Activated CD4-positive, CD25-positive, alpha-beta regulatory T cell treated with anti-CD3 and anti-CD28 coated beads, Interleukin-2, amount 50 U/mL, for 72 hours (primary cell): Measurements from ENCODE around the gene DCBLD1.

Source experiments
- DNase-seq: peaks from one replicate; pipeline ENCODE4 v3.0.0; 2021

The DCBLD1 gene

DNA sequence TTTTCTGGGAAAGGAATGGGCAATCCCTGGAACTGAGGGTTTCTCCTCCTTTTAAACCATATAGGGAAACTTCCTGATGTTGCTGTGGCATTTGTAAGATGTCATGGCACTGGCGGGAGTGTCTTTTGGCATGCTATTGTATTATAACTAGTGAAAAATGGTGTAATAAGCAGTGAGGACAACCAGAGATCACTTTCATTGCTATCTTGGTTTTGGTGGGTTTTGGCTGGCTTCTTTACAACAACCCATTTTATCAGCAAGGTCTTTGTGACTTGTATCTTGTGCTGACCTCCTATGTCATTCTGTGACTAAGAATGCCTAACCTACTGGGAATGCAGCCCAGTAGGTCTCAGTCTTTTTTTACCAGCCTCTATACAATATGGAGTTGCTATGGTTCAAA lies 9.1 kb upstream of the DCBLD1 start:
- DNase-seq = no peak

DNA sequence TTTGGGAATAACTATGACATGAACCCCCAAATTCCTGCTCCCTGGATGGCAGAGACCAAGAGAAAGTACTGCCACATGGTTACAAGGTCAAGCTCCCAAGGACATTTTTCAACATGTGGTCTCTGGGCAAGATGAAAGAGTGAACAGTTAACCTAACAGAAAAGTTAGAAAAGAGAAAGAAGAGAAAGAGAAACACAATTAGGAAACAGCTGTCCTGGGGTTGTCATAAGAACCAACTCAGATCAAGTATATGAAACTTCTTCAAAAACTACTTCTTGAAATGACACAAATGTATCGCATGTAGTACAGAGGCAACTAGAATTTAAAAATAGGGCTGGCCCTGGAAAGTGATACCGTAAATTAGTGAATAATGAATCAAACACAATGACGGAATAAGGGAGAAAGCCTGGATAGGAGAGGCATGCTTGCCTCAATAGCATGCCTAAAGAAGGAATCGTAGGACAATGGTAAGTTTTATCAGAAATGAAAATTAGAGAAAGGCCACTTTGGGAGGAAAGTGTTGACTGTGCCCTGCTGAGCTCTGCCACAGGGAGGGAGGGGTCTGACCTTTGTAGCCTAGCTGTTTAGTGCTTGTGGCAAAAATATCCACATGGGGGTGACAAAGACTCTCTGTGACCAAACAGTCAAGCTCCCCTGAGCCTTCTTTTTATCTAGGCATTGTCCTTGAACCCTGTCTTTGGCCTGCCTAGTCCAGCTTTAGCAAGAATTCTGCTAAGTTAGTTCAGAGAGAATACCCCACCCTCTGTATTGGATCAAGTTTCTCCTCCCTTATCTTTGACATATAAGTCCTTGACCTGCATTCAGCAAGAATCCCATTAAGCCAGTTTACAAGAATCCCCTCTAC lies 4.3 kb upstream of the DCBLD1 start:
- no peak for DNase-seq

DNA sequence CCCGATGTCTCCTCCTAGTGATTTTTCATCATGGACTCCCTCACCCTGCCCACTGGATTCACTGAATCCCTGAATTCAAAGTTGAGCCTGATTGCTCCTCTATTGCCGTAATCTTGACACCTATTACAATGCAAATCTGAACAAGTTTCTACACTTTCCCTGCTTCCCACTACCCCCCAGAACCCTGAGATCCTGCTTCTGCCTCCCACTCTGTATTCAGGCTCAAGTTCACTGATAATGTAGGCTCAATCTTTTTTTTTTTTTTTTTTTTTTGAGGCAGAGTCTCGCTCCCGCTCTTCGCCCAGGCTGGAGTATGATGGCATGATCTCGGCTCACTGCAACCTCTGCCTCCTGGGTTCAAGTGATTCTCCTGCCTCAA lies 3.6 kb upstream of the DCBLD1 start:
- no peak for DNase-seq

DNA sequence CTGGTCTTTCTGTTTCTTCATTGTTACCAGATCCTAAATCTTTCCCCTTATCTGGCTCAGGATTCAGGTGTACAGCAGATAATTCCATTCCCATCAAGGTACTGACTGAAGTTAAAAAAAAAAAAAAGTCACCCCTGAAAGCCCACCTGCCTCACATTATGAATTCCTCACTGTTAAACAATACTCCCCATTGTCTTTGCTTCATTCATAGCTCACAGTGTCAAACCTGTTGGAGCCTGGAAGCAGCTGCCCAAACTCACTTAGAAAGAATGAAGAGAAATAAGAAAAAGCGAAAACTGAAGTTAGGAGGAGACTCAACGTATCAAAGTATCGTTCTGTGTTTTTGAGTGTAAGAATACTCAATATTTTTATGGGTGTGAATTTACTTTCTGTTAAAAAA lies 1.8 kb upstream of the DCBLD1 start:
- DNase-seq = no peak

DNA sequence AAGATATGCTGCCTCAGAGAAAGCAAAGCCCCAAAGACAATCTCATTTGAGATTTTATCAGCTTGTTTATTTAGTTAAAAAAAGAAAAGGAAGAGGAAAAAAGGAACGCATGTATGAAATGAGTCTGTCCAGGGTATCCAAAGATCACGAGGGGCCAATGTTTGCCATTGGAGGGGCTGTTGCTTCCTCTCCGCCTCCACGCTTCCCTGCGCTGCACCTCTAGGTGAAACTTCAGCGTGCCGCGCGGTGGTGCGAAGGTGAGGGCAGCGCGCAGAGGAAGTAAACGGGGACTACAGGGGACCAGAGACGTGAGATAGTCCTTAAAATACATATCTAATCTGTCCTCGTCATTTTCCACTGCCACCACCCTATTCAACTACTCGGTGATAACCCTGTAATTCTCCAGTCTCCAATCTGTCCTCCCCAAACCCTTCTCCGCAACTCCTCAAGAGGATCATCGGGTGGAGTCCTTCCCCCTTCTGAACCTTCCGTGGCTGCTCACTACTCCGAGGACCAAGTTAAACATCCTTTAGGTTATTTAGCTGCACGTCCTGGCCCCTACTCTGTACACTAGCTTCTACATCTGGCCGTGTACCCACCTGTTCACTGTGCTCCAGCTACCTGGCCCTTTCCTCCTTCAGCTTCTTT lies 1.1 kb upstream of the DCBLD1 start:
- DNase-seq = no peak

DNA sequence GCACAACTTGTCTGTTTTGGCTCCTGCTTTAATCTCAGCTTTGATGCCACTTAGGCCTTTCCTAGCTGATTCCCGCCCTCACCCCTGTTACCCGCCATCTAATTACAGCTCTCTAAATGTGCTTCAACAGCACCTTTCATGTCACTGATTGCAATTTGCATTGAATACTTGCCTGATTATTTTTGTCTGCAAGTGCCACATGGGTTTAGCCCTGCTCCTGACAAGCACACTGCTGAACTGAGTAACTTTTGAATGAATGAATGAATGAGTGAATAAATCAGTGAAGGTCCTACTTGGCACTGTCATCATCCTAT lies 591 bp upstream of the DCBLD1 start:
- DNase-seq = no peak

DNA sequence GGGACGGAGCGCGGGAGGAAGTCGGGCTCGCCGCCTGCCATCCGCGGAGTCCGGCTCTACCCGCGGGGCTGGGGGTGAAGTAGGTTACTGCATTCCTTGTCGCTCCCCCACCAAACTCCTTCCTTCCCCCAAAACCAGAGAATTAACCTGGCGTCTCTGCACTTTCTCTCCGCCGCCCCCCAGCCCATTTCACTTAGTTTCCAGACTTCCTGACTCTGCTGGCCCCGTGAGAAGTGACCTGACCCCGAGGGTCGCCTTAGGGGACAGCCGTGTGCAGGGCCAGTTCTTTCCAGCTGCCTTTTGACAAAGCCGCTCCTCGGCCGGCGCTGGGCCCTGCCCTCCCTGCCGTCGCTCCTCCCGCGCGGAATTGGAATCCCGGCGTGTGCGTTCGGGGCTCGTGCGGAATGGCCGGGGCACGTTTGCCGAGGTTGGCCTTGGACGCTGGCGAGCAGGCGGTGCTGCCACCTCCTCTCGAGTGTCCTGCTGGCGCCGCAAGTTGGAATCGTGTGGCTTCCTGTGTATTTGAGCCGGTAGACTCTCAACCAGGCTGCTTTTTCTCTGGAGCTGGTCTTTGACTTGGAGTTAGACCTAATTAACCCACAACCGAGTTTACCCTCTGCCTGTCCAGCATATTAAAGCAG lies 650 bp downstream of the DCBLD1 start:
- peak; percentile 34 for DNase-seq

DNA sequence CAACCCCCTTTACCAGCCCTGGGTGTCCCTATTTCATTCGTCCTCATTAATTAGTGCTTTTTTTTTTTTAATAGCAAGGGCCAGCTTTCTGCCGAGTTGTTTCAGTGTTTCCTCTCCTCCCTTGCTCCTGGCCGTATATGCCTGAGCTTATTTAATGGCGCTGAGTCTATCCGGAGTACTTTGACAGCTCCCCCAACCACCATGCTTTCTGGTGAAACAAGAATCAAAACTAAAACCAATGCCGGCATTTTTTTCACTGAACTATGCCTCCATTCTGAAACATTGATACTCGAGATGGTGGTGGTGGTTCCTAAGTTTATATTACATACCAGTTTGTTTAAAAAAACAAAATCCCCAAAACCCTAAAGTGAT lies 1.2 kb downstream of the DCBLD1 start:
- DNase-seq = no peak

DNA sequence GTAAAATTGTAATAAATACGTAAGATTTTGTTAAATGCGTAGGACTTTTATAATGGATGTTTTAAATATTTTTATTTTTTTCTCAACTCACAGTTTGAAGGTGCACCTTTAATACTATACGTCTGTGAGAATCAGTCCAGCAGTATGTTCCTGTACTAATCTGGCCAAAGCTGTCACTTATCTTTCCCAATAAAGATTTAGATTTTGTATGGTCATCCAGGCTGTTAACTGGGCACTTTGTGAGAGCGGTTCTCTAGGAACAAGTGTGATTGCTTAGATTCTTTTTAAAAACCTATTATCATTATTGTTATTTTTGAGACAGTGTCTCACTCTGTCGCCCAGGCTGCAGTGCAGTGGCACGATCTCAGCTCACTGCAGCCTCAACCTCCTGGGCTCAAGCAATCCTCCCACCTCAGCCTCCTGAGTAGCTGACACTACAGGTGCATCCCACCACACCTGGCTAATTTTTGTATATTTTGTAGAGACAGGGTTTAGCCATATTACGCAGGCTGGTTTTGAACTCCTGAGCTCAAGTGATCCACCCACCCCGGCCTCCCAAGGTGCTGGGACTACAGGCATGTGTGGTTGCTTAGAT lies 1.7 kb downstream of the DCBLD1 start:
- no peak for DNase-seq

DNA sequence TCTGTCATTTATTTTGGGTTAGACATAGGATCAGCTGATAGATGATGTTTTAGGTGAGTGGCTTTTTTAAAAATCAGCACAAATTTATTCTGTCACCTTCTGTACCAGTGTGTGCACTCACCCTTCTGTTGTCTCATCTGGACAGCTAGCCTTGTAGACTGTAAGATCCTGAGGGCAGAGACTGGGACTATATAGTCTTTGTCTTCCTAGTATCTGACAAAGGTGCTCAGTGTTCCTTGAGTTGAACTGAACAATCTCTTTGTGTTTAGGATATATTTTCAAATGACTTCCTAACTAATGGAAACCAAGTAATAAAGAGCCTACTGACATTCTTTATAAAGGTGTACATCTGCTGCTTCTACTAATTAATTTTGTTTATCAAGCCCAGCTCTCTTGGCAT lies 3.0 kb downstream of the DCBLD1 start:
- DNase-seq = no peak

DNA sequence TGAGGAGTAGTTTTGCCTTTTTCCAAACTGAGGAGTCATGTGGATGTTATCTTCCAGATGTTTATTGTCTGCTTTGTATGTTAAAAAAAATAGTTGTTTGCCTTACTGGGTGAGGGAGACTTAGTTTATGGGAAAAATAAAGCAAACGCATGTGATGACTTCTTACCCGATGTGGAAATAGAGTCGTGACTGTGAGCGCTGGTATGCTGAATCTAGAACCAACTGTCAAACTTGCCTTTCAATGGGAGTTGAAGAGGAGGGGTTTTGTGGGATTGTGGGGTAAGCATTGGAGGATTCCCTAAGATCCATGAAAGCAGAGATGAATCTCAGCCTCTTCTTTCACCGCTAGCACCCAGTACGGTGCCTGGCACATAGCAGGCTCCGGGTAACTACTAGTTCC lies 5.3 kb downstream of the DCBLD1 start:
- no peak for DNase-seq

DNA sequence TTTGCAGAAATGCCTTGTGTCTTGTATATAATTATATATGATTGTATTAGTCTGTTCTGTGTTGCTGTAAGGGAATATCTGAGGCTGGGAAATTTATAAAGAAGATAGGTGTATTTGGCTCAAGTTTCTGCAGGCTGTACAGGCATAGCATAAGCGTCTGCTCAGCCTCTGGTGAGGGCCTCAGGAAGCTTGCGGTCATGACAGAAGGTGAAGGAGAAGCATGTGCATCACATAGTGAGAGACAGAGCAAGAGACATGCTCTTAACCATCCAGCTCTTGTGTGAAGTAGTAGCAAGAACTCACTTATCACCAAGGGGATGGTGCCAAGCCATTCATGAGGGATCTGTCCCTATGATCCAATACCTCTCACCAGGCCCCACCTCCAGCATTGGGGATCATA lies 6.5 kb downstream of the DCBLD1 start:
- DNase-seq = no peak

DNA sequence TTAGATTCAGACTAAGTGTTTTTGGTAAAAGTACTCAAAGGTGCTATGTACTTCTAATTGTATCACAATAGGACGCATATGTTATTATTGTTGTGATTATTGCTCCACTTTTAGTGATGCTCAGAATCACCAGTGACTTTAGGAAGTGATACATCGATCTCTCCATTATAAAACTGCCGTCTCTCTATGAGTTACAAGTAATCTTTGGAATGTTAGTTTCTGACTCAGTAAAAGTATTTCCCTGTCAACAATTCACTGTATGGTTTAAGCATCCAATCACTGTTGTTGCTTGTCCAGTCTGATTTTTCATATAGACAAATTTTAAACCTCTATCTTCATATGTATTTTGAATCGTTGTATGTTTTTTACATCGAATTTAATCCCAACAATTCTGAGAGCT lies 9.4 kb downstream of the DCBLD1 start:
- DNase-seq = no peak

DNA sequence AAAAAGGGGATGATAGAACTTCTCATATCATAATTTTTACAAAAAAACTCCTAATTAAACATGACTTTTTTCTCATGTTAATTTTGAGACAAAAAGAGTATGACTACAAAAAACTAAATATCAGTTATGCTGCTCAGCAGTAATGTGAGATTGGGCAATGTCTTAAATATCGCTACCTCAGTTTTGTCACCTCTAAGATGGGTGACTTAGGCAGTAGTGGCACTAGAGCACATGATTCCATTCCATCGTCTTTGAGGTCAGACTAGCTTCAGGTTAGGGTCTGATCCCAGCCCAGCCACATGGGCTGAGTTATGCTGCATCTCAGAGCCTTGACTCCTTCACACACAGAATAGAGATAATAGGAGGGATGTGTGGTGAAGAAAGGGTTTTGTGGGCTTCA lies 11.0 kb downstream of the DCBLD1 start:
- no peak for DNase-seq

DNA sequence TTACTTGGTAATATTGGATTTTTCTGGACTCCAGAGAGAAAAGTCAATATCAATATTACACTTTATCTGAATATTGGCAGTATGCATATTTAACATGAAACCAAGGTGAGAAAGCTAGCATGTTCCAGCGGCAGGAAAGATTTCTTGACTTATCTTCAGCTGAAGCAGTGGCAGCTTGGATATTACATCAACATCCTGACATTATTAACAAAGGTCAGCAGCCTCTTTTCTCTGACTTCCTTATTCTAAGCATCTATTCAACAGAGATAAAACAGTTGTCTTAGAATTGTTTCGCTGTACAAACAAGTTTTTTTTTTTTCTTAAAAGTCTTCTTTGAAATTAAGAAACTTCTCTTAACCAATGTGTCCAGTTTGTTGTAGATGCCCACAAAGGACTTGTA lies 11.8 kb downstream of the DCBLD1 start:
- DNase-seq = no peak

DNA sequence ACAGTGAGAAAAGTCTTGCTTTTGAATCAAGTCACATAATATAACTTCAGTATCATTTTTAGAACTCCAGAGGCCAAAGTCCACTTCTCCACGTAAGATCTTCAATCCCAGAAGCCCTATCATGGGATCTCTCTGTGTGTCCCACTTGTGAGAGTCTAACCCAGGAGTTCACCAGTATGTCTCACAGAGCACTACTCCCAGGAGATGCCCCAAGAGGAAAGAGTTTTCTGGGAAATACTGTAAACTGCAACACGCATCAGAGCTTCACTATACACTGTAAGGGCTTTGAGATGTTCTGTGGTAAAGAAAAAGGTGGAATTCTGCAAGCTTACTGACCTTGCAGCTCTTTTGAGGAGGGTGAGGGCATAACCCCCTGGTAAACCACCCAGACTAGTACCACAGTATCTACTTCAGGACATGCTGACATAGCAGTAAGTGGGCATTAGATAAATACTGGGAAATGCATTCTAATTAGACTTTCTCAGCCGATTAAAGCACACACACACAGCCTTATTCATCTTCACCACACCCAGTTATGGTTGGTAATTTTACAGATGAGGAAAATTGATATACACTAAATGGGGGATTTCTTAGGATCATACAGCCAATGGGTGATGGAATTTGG lies 12.3 kb downstream of the DCBLD1 start:
- DNase-seq = no peak

DNA sequence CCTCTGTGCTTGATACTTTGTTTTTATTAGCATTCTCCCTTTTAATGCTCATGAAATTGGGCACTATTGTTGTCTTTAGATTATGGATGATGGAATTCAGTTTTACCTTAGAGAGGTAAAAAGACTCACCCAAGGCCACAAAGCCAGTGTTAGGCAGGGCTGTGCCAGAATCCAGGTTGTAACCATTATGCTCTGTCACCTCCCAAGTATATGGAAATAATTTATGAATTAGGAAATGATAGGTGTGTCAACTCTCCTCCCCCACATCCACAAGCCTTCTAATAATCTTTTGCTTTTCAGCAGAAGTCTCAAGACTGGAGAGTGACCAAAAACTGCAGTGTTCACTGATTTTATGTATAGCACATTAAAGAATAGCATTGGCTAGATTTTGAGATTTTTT lies 13.0 kb downstream of the DCBLD1 start:
- DNase-seq = no peak

DNA sequence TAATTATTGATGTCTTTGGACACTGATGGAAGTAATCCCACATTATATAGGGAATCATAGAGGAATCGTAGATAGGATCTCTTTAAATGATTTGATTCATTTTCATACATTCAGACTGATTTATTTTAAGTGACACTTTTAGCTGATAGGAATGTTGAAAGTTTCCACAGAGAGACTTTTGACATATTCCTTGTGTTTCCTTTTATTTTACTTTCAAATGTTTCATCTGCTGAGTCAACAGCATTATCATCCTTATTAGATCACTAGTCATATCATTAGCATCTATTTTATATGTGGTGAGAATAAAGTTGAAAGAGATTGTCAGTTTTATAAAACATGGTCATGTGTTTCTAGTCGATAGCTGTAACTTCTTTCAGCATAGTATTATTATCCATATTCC lies 13.4 kb downstream of the DCBLD1 start:
- no peak for DNase-seq

DNA sequence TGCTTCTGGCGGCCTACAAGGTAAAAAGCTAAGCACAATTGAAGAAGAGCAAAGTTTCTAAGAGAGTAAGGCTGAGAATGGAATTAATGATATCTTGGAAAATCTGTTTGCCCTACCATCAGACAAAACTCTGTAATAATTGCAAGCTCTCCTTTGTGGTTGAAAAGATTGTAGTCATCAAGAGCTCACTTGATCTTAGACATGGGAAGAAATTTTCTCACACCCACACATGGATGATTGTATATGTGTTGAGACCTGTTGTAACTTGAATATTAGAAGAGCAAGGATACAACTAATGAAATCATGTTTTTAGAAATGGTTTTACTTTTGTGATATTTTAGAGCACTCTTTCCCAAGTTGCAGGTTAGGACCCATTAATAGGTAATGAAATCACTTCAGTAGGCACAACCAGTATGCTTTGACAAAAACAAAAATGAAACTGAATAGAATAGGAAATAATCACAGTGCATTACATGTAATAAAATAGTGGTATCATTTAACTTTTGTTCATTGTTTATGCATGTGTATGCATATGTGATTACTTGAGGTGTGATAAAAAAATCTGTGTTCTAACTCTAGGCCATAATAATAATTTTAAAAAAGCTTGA lies 14.0 kb downstream of the DCBLD1 start:
- no peak for DNase-seq

DNA sequence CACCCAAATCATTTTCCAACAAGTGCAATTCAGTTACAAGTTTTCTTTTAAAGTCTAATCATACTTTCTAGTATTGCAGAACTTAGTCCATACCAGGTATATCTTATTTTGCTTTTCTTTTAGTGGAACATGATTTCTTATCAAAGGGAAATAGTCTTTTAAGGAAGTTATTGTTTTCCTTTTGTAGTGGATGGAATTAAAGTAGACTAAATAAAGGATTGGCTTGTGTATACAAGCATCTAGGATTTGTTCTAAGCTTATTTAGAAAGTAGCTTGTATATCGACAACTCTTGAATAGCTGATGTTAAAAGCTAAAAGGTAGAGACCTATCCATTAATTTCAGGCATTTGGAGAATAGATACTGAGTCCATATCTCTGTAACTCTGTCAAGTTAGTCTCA lies 14.8 kb downstream of the DCBLD1 start:
- no peak for DNase-seq

DNA sequence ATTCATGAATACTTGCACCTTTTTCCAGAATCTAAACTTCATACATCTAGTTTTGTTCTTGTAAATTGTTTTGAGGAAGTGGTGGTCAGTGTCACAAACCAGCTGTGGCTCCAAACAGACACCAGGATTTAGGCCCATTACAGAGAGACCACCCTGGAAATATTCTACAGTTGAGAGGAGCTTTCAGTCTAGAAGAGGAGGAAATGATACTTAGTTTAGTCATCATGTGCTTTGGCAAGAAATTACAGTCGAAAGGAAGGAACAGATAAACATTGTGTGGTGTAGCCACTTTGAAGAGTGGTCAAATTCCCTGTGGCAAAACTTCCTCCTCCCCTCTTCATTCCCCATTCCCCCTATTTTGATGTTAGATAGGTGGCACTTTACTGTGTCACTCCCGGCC lies 15.7 kb downstream of the DCBLD1 start:
- DNase-seq = no peak

DNA sequence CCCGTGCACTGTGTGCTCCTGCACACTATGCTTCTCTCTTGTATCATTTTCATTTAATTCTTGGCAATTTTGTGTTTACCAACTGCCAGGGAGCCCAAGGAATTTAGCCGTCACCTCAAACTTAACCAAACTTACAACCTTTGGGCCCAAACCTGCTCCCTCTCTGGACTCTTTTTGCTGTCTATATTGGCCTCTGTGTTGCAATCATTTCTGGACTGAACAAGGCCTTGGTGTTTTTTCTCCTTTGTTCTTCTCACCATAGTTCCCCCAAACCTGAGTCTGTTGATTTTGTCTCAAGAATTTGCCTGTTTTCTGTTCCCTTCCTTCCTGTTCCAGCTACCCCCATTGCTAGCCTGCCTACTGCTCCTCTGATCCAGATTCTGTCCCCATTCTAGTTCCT lies 19.2 kb downstream of the DCBLD1 start:
- no peak for DNase-seq

DNA sequence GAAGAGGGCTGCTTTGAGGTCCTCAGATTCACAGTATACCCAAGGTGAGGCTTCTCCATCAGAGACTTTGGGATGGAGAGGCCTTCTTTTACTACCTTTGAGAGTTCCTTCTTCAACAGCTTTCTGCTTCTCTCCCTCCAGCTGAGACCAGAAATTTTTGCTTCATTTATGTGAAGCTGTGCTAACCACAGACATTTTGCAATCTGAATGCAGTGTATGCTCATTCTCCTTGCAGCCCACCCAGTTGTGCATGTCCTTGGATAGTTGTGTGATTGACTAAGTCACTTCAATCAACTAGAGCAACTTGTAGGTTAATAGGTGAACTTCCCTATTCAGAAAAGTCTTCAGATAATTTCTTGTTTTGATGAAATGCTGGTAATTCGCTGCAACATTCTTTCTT lies 20.1 kb downstream of the DCBLD1 start:
- DNase-seq = no peak
